Bronchial epithelial cell (primary cell): ENCODE results near the gene MT1M. TPM values are rescaled to one million over a fixed set of nuclear protein-coding genes. Genes with fewer than 3 reads are reported as not detected.

ENCODE experiments used
- DNase-seq: peaks from one replicate; pipeline ENCODE4 v3.0.0-alpha.2; 2010; ENCODE audit warnings: low read depth
- FAIRE-seq: peaks from 2 replicates; lab custom pipeline; 2011; peaks lifted over from hg19 to GRCh38; lab: Jason Lieb, UNC
- H3K27me3 ChIP-seq: 2 replicates; pipeline ENCODE4 v1.5.1; 2011; ENCODE audit warnings: low read length; ENCODE audit not compliant: control insufficient read depth, insufficient read depth
- H3K36me3 ChIP-seq: 2 replicates; pipeline ENCODE4 v1.5.1; 2011; ENCODE audit warnings: low read length; ENCODE audit not compliant: control insufficient read depth, insufficient read depth
- H3K4me3 ChIP-seq: 2 replicates; pipeline ENCODE4 v1.5.1; 2011; ENCODE audit warnings: mild to moderate bottlenecking, low read depth, low read length, control low read depth
- CTCF ChIP-seq: IDR thresholded peaks from 2 replicates; pipeline ENCODE4 v1.5.1; 2011; ENCODE audit warnings: mild to moderate bottlenecking, moderate library complexity, low read length, control low read depth, inconsistent platforms; ENCODE audit not compliant: insufficient read depth, severe bottlenecking
- total RNA-seq: library from RNA; depleted of rRNA; stranded (reverse); fragments of >200 nt; gene quantifications from 2 replicates; pipeline ENCODE4 v1.2.1, GENCODE V29; 2014

MT1M gene
- total RNA-seq, 1 donor from 2014 or later = 0.26 TPM

- Histone ChIP-seq H3K4me3 (peak overlapping the region; percentile 1), H3K36me3 (no peaks in the 10 kb centered on the region), H3K27me3 (no peaks in the 10 kb centered on the region)
- FAIRE-seq (peak; percentile 7), DNase-seq (peak; percentile 99)
- no peak for TF ChIP-seq CTCF
These were observed 25.3 kb upstream of the MT1M start for GRCh38 chr16:56607109-56607618.

- Histone ChIP-seq H3K4me3 (no peak overlapping the region), H3K27me3 (no peaks in the 10 kb centered on the region), H3K36me3 (no peaks in the 10 kb centered on the region)
- no peak for DNase-seq
- FAIRE-seq = no peak
- TF ChIP-seq CTCF = no peak
These were observed 24.8 kb upstream of the MT1M start for GRCh38 chr16:56607675-56608042.

GRCh38 chr16:56608043-56608875 is 24.2 kb upstream of the MT1M start, which contains the start of gene MT2A:
Gene MT2A (plus strand): TSS chr16:56608584. CDS start chr16:56608656, 72 bp downstream.
- FAIRE-seq = no peak
- TF ChIP-seq CTCF = no peak
- no peaks in the 10 kb centered on the region for H3K36me3 ChIP-seq
- H3K27me3 ChIP-seq = no peaks in the 10 kb centered on the region
- H3K4me3 ChIP-seq = peak within 1 kb of the TSS; percentile 50
- DNase-seq = peak; percentile 89

GRCh38 chr16:56608876-56609462 is 23.5 kb upstream of the MT1M start:
- peak overlapping the region; percentile 50 for H3K4me3 ChIP-seq
- TF ChIP-seq CTCF = no peak
- no peaks in the 10 kb centered on the region for H3K36me3 ChIP-seq
- no peaks in the 10 kb centered on the region for H3K27me3 ChIP-seq
- FAIRE-seq (no peak), DNase-seq (peak; percentile 7)

GRCh38 chr16:56609463-56609921 is 23.0 kb upstream of the MT1M start:
- peak; percentile 89 for DNase-seq
- H3K4me3 ChIP-seq = peak overlapping the region; percentile 50
- H3K27me3 ChIP-seq = no peaks in the 10 kb centered on the region
- FAIRE-seq = no peak
- TF ChIP-seq CTCF = no peak
- H3K36me3 ChIP-seq = no peaks in the 10 kb centered on the region
